A549 (cell line): Measurements from ENCODE around the gene RAP2B.

Source experiments
- CHD2 ChIP-seq: fragments of 150-350 bp; IDR thresholded peaks from 2 replicates; pipeline ENCODE4 v1.6.1; 2014; ENCODE audit warnings: low read length; ENCODE audit not compliant: partially characterized antibody
- CHD4 ChIP-seq: fragments of 200-600 bp; sonication (generic); IDR thresholded peaks from 2 replicates; pipeline ENCODE4 v1.6.1; 2016; ENCODE audit warnings: antibody characterized with exemption, mild to moderate bottlenecking, borderline replicate concordance
- MYC ChIP-seq: IDR thresholded peaks from 2 replicates; pipeline ENCODE4 v1.6.1; 2012; ENCODE audit warnings: mild to moderate bottlenecking, inconsistent platforms, low read length, improper control_type of control experiment, borderline replicate concordance
- NFE2L2 ChIP-seq: fragments of 150-350 bp; conservative IDR thresholded peaks from 2 replicates; pipeline ENCODE4 v1.6.1; 2014; ENCODE audit warnings: low read length
- POLR2A ChIP-seq: IDR thresholded peaks from 2 replicates; pipeline ENCODE4 v1.6.1; 2012; ENCODE audit warnings: mild to moderate bottlenecking, low read length
- RAD21 ChIP-seq, 2 experiments: fragments of >200 bp in 1 of 2; sonication (Bioruptor Twin) in 1 of 2; formaldehyde crosslinking in 1 of 2; IDR thresholded peaks in 1 of 2; conservative IDR thresholded peaks in 1 of 2; 2 replicates in 1 of 2; 3 replicates in 1 of 2; pipeline ENCODE4 v1.6.1; 2012 to 2018; ENCODE audit warnings: inconsistent platforms in 1 of 2
- ZNF302 ChIP-seq: fragments of 250-450 bp; sonication (Bioruptor Pico); IDR thresholded peaks from 2 replicates; pipeline ENCODE4 v1.9.0; 2021; ENCODE audit warnings: inconsistent platforms, mild to moderate bottlenecking, moderate library complexity
- TF ChIP-seq, protein P1 (sequence below): IDR thresholded peaks from 2 replicates; pipeline ENCODE4 v1.6.1; 2012
- TF ChIP-seq, protein P2 (sequence below): fragments of 450-650 bp; IDR thresholded peaks from 2 replicates; pipeline ENCODE4 v1.6.1; 2014; ENCODE audit warnings: antibody characterized with exemption
- TF ChIP-seq, protein P3 (sequence below): fragments of >200 bp; sonication (Bioruptor Twin); formaldehyde crosslinking; IDR thresholded peaks from 3 replicates; pipeline ENCODE4 v1.5.1; 2016
- TF ChIP-seq, protein P4 (sequence below): fragments of 250-450 bp; sonication (Bioruptor Pico); IDR thresholded peaks from 2 replicates; pipeline ENCODE4 v1.5.0; 2021; ENCODE audit warnings: mild to moderate bottlenecking, moderate library complexity, borderline replicate concordance
- TF ChIP-seq, protein P5 (sequence below): IDR thresholded peaks from 2 replicates; pipeline ENCODE4 v1.6.1; 2012

DNA sequence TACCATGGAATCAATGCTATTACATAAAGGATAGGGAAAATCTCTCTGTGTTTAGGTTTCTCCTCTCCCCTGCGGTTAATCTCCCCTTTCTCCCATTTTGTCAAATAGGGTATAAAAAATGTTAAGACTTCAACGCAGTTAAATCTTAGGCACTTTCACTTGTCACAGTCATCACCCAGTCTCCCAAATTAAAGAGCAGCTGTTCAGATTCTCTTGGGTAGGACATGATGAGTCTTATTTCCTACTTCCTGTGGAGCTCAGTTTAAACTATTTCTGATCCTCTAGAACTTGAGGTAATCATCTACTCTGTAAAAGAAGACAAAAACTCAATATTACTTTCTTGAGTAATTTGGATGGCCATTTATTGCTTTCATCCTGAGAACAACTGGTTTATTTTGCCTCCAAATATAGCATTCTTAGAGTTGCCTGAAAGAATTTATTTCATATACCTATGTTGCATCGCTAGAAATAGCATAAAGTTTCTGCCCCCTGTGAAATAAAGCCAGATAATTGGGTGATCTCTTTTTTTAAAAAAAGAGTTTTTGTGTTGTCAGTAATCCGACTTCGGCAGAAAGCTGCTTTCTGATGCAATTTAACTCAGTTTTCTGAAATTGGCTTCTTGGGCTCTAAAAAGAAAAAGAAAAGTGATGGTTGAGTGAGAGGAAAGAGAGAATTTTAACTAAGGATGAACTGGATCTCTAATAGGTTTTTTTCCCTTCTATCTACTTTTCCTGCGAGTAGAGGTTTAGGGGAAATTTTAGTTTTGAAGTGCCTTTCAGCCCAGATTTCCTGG, 20.7 kb downstream of the RAP2B start:
- TF ChIP-seq ZNF302 (CRISPR knock-in tag), result no peak
- TF ChIP-seq, protein P1, sequence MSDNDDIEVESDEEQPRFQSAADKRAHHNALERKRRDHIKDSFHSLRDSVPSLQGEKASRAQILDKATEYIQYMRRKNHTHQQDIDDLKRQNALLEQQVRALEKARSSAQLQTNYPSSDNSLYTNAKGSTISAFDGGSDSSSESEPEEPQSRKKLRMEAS, result no peak
- TF ChIP-seq, protein P2, sequence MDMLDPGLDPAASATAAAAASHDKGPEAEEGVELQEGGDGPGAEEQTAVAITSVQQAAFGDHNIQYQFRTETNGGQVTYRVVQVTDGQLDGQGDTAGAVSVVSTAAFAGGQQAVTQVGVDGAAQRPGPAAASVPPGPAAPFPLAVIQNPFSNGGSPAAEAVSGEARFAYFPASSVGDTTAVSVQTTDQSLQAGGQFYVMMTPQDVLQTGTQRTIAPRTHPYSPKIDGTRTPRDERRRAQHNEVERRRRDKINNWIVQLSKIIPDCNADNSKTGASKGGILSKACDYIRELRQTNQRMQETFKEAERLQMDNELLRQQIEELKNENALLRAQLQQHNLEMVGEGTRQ, result no peak
- TF ChIP-seq, protein P3, sequence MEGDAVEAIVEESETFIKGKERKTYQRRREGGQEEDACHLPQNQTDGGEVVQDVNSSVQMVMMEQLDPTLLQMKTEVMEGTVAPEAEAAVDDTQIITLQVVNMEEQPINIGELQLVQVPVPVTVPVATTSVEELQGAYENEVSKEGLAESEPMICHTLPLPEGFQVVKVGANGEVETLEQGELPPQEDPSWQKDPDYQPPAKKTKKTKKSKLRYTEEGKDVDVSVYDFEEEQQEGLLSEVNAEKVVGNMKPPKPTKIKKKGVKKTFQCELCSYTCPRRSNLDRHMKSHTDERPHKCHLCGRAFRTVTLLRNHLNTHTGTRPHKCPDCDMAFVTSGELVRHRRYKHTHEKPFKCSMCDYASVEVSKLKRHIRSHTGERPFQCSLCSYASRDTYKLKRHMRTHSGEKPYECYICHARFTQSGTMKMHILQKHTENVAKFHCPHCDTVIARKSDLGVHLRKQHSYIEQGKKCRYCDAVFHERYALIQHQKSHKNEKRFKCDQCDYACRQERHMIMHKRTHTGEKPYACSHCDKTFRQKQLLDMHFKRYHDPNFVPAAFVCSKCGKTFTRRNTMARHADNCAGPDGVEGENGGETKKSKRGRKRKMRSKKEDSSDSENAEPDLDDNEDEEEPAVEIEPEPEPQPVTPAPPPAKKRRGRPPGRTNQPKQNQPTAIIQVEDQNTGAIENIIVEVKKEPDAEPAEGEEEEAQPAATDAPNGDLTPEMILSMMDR, result no peak
- TF ChIP-seq NFE2L2, result no peak
- TF ChIP-seq, protein P4, sequence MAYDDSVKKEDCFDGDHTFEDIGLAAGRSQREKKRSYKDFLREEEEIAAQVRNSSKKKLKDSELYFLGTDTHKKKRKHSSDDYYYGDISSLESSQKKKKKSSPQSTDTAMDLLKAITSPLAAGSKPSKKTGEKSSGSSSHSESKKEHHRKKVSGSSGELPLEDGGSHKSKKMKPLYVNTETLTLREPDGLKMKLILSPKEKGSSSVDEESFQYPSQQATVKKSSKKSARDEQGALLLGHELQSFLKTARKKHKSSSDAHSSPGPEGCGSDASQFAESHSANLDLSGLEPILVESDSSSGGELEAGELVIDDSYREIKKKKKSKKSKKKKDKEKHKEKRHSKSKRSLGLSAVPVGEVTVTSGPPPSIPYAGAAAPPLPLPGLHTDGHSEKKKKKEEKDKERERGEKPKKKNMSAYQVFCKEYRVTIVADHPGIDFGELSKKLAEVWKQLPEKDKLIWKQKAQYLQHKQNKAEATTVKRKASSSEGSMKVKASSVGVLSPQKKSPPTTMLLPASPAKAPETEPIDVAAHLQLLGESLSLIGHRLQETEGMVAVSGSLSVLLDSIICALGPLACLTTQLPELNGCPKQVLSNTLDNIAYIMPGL (CRISPR knock-in tag), result no peak
- TF ChIP-seq CHD4, result no peak
- no peak for TF ChIP-seq CHD2
- TF ChIP-seq MYC, result no peak
- TF ChIP-seq, protein P5, sequence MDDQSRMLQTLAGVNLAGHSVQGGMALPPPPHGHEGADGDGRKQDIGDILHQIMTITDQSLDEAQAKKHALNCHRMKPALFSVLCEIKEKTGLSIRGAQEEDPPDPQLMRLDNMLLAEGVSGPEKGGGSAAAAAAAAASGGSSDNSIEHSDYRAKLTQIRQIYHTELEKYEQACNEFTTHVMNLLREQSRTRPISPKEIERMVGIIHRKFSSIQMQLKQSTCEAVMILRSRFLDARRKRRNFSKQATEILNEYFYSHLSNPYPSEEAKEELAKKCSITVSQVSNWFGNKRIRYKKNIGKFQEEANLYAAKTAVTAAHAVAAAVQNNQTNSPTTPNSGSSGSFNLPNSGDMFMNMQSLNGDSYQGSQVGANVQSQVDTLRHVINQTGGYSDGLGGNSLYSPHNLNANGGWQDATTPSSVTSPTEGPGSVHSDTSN, result no peak
- TF ChIP-seq RAD21 (conservative IDR thresholded peaks at IDR 0.05 in 1 of 2, IDR thresholded peaks at IDR 0.05 in 1 of 2), result no peak
- no peak for TF ChIP-seq POLR2A
